ENCODE results near the gene ZNF587B.
"Not testable (repeated sequence)": the region's sequence is repeated elsewhere in the genome, so short reads cannot be mapped to it uniquely, and the experiment has no call there.

The ZNF587B gene

DNA sequence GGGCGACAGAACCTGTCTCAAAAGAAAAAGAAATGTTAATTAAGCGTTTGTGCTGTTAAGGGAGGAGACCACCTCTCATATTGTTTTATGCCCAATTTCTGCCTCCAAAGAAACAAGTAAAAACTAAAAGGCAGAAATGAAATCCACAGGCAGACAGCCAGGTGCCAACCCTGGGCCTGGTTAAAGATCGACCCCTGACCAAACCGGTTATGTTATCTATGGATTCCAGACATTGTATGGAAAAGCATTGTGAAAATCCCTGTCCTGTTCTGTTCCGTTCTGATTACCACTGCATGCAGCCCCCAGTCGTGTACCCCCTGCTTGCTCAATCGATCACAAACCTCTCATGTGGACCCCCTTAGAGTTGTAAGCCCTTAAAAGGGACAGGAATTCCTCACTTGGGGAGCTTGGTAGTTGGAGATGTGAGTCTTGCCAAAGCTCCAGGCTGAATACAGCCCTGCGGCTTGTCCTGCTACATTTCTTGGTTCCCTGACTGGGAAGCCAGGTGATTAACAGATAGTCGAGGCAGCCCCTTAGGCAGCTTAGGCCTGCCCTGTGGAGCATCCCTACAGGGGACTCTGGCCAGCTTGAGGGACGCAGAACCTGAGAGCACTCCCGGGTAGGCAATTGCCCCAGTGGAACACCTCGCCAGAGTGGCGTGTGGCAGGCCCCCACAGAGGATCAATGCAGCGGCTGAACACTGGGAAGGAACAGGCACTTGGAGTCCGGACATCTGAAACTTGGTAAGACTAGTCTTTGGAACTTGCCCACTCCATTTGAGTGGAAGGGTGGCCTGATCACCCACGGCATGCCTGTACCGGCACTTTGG is 14.6 kb upstream of the ZNF587B start:
- no peak for TF ChIP-seq ZFX (IDR thresholded peaks at IDR 0.05)
- TF ChIP-seq, protein P1, sequence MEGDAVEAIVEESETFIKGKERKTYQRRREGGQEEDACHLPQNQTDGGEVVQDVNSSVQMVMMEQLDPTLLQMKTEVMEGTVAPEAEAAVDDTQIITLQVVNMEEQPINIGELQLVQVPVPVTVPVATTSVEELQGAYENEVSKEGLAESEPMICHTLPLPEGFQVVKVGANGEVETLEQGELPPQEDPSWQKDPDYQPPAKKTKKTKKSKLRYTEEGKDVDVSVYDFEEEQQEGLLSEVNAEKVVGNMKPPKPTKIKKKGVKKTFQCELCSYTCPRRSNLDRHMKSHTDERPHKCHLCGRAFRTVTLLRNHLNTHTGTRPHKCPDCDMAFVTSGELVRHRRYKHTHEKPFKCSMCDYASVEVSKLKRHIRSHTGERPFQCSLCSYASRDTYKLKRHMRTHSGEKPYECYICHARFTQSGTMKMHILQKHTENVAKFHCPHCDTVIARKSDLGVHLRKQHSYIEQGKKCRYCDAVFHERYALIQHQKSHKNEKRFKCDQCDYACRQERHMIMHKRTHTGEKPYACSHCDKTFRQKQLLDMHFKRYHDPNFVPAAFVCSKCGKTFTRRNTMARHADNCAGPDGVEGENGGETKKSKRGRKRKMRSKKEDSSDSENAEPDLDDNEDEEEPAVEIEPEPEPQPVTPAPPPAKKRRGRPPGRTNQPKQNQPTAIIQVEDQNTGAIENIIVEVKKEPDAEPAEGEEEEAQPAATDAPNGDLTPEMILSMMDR (conservative IDR thresholded peaks at IDR 0.05), result no peak
- peak overlapping the region; percentile 81 for H3K27ac ChIP-seq

DNA sequence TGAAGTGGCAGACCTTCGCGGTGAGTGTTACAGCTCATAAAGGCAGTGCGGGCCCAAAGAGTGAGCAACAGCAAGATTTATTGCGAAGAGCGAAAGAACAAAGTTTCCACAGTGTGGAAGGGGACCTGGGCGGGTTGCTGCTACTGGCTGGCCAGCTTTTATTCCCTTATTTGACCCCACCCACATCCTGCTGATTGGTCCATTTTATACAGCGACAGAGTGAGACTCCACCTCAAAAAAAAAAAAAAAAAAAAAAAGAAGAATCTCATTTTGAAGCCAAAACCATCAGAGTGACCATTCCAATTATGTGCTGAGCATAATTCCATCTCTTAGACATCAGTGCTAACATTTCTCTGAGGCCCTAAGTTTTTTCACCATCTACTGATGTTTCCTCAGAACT is 13.4 kb upstream of the ZNF587B start:
- H3K27ac ChIP-seq, result no peak overlapping the region
- TF ChIP-seq ZFX (IDR thresholded peaks at IDR 0.05), result no peak
- TF ChIP-seq, protein P1 (conservative IDR thresholded peaks at IDR 0.05), result no peak

DNA sequence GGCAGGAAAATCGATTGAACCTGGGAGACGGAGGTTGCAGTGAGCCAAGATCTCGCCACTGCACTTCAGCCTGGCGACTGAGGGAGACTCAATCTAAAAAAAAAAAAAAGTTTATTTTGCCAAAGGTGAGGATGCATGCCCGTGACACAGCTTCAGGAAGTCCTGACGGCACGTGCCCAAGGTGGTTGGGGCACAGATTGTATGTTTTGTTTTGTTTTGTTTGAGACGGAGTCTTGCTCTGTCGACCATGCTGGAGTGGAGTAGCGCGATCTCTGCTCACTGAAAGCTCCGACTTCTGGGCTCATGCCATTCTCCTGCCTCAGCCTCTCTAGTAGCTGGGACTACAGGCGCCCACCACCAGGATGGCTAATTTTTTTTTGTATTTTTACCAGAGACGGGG is 12.1 kb upstream of the ZNF587B start:
- no peak overlapping the region for H3K27ac ChIP-seq
- no peak for TF ChIP-seq ZFX (IDR thresholded peaks at IDR 0.05)
- TF ChIP-seq, protein P1 (conservative IDR thresholded peaks at IDR 0.05), result no peak

DNA sequence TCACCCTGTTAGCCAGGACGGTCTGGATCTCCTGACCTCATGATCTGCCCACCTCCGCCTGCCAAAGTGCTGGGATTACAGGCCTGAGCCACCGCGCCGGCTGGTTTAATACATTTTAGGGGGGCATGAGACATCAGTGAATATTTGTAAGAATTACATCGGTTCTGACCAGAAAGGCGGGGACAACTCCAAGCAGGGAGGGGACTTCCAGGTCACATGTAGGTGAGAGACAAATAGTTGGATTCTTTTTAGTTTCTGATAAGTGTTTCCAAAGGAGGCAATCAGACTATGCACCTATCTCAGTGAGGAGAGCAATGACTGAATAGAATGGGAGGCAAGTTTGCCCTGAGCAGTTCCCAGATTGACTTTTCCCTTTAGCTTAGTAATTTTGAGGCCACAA is 11.7 kb upstream of the ZNF587B start:
- TF ChIP-seq, protein P1 (conservative IDR thresholded peaks at IDR 0.05), result no peak
- no peak for TF ChIP-seq ZFX (IDR thresholded peaks at IDR 0.05)
- H3K27ac ChIP-seq, result no peak overlapping the region

DNA sequence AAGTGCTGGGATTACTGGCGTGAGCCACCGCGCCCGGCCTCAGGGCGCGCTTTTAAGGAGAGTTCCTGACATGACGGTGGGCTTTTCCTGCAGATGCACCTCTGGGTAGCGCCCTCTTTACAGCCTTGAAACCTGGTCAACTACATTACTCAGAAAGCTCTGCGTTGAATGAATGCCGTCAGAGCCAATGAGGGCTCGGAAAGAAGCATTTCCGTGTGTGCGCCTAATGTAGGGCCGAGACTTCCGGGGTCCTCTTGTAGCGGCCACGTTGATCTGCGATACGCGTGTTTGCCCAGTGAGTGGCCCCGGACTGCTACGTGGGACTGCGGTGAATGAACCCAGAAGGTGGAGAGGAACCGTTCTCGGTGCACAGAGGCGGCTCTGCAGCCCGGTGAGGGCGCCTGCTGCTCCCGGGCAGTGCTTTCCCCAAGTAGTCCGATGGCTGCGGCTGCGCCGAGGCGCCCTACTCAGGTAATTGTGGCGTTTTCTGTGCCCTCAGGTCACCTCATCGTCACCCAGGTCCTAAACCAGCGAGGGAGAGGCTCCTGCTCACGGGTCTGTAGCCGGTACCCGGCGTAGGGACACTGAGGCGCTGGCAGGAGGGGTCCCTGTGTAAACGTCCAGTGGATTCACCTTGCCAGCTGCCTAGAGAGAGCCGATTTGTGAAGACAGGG is 10.5 kb upstream of the ZNF587B start:
- no peak for TF ChIP-seq ZFX (IDR thresholded peaks at IDR 0.05)
- TF ChIP-seq, protein P1 (conservative IDR thresholded peaks at IDR 0.05), result no peak

DNA sequence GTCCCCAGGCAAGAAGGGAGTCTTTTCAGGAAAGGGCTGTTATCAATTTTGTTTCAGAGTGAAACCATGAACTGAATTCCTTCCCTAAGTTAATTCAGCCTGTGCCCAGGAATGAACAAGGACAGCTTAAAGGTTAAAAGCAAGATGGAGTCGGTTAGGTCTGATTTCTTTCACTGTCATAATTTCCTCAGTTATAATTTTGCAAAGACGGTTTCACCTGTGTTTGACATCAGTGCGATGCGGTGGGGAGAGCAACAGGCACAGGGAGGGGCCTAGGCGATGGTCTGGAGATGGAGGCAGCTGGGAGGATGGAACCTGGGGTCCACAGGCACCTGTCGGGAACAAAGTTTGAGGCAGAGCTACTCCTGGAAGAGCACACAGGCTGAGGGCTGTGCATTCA is 9.5 kb upstream of the ZNF587B start:
- peak overlapping the region; percentile 86; the same call in 1 of the 2 replicates for H3K27ac ChIP-seq
- no peak for TF ChIP-seq ZFX (IDR thresholded peaks at IDR 0.05)
- TF ChIP-seq, protein P1 (conservative IDR thresholded peaks at IDR 0.05), result no peak

More for the DNA sequence above, 10.5 kb upstream of the ZNF587B start:
- H3K27ac ChIP-seq, result peak overlapping the region; percentile 86

DNA sequence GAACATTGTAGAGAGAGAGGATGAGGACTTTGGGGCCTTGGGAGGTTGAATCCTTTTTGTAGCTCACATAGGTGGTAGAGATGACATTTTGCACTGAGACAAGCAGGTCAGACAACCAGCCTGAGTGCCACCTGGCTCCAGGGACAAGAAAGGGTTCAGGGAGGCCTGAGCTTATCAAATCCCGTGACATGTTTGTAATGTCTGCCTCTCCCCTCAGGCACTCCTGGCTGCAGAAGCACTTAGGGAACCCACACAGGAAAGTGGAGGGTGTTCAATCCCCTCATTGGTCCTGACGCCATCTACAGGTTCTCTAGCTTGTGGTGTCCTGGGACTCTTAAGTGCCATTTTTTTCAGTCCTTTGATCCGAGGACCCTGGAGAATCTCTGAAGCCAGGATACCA is 9.0 kb upstream of the ZNF587B start:
- not testable (repeated sequence) for H3K27ac ChIP-seq

DNA sequence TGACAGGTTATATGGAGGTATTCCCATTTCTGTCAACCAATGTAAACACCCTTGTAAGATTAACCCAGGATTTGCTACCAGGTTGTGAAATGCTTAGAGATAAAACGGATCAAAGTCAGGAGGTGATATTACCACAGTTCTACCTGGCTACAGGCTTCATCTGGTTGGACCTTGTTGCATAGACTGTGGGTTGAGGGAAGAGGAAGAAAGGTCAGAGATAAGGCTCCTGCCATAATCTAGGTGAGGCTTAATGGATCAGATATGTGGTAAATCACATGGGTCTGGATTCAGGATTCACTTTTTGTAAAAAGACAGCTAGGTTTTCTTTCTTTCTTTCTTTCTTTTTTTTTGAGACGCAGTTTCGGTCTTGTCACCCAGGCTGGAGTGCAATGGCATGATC is 8.6 kb upstream of the ZNF587B start:
- not testable (repeated sequence) for H3K27ac ChIP-seq

DNA sequence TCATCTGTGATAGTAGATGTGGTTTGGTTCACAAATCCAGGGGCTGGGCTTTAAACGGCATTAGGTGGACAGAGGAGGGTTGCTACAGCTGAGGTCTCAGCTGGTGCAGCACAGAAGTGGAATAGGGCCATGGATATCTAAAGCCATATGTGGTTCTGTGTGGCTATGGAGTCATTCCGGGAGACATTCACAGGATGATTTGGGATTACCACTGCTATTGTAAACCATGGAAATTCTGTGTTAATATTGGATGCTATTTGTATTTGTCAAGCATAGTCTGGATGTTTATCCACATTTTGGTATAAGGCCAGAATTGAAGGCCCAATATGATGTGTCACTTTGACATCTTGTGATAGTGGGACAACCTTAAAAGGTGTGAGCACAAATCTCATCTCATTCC is 6.9 kb upstream of the ZNF587B start:
- not testable (repeated sequence) for H3K27ac ChIP-seq

DNA sequence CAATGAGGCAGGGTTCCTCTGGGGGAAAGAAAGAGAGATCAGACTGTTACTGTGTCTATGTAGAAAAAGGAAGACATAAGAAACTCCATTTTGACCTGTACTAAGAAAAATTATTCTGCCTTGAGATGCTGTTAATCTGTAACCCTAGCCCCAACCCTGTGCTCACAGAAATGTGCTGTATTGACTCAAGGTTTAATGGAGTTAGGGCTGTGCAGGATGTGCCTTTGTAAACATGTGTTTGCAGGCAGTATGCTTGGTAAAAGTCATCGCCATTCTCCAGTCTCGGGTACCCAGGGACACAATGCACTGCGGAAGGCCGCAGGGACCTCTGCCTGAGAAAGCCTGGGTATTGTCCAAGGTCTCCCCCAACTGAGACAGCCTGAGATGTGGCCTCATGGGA is 6.5 kb upstream of the ZNF587B start:
- not testable (repeated sequence) for H3K27ac ChIP-seq
